Activated gamma-delta T cell (primary cell): ENCODE data around the gene IL36A.

Experiments
- DNase-seq: peaks from one replicate; lab custom pipeline; 2025; lab: John Stamatoyannopoulos, UW

Gene IL36A

DNA sequence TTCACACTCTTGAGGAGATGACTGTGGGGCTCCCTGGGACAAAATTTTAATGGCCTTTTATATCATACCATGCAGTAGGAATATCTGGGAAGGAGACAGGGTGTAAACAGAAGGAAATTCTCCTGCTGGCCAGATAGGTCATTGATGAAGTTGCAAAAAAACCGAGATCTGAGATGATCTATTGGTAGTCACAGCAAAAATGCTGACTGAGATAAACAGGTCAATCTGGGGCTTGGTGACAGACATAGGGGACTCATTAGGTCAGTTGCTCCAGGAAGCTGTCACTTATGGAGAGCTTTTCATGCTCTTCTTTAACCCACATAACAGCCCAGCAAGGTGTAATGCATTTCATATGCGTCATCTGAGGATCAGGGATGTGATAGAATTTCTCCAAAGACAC lies 2.6 kb upstream of the IL36A start:
- DNase-seq, result no peak

DNA sequence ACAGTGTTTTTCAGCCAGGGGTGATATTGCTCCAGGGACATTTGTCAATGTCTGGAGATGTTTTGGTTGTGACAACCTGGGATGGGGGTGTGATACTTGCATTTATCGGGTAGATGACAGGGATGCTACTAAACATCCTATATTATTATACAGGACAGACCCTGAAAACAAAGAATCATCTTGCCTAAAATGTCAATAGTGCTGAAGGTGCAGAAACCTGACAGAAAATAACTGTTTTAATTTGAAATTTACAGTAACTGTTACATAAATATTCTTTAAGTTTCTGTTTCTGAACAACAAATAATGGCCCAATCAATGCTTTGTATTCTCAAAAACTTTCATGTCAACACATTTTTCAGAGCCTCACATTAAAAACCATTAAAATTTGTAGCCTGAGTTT lies 2.0 kb downstream of the IL36A start:
- DNase-seq, result no peak

DNA sequence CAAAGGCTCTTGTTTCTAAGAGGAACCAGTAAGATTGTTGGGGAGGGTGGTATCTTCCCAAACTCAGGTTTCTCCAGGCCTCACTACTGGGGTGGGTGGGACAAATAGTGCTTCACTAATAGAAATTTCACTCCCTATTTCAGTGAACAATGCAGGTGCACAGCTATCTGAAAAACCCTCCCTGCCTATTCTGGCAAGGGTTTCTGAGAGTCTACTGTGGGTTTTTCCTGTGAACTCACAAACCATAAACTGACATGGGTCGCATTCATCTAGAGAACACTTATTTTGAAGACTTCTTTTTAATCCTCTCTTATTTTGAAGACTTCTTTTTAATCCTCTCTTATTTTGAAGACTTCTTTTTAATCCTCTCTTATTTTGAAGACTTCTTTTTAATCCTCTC lies 4.4 kb downstream of the IL36A start:
- no peak for DNase-seq

DNA sequence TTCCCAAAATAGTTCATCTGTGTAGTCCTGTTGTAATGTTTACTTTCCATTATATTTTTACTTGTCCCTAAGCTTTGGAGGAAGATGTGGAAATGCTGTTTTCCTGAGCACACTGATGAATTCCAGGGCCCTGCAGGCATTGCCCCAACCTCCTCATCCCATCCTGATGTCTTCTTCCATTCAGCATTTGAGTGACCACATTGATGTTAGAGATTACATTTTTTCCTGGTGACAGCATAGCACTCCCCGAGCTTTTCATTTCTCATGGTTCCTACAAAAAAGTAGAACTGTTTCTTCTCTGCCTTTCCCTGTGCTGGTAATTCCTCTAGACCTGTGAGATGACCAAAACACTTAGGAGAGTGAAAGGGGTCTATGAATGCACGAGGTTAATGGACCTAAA lies 4.8 kb downstream of the IL36A start:
- no peak for DNase-seq

DNA sequence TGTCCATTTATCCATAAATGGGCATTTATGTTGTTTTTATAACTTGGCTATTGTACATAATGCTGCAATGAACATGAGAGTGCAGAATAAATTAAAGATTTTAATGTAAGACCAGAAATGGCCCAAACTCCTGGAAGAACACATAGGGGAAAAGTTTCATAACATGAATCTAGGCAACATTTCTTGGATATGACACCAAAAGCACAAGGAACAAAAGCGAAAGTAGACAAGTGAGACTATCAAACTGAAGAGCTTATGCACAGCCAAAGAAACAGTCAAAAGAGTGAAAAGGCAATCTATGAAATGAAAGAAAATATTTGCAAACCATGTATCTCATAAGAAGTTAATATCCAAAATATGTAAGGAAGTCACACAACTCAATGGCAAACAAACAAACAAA lies 5.8 kb downstream of the IL36A start:
- DNase-seq, result no peak

DNA sequence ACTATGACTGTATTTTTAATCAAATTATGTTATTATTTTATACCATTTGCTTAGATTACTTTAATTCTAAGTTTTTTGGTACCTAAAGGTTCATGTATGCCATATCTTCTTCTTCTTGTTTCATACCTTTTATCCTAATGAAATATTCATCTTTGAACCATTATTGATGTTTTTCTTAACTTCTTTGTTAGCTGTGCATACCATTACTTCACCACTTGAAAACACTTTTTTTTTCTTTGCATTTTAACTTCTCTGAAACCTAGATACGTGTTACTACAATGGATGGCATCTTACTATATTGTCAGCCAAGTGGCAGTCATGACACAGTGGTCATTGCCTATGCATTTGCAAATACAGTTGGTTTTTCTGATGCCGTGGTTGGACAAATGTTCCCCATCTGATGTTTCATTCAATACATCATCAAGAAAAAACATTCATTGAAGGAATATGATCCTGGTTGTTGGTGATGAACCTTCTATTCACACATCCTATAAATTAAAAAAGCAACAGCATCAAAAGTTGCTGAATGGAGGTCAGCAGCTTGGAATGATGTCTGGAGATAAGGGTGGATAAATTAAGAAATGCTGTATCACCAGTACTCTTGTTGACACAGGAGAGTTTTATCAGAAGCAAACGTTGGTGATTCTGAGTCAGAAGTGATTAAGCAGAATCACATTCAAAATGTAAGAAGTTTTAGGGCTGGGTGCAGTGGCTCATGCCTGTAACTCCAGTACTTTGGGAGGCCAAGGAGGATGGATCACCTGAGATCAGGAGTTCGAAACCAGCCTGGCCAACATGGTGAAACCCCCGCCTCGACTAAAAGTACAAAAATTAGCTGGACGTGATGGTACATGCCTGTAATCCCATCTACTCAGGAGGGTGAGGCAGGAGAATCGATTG lies 7.4 kb downstream of the IL36A start:
- no peak for DNase-seq

DNA sequence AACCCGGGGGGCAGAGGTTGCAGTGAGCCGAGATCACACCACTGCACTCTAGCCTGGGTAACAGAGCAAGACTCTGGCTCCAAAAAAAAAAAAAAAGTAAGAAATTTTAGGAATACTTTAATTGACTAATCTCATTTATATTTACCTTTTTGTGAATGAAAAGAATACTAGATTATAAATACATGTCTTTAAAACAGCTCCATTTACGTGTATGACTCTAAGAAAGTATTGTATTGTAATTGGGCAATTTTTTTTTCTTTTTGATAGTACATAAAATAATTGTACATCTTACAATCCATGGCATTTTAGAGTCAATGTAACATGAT lies 8.0 kb downstream of the IL36A start:
- DNase-seq, result no peak

DNA sequence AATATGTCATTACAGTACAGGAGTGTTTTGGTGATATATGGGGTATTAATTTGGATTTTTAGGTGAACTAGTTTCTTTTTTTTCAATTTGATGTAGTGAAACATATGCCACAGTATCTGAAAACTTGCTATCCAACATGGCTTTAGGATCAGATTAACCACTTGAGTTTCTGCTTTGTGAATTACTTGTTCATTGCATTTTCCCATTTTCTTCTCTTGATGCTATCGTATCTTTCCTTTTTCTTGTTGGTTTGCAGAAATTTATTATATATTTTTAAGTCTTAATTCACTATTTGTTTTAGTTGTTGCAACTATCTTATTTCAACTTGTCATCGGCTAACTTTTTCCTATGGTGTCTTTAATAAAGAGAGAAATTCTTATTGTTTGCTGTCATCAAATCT lies 8.8 kb downstream of the IL36A start:
- no peak for DNase-seq

DNA sequence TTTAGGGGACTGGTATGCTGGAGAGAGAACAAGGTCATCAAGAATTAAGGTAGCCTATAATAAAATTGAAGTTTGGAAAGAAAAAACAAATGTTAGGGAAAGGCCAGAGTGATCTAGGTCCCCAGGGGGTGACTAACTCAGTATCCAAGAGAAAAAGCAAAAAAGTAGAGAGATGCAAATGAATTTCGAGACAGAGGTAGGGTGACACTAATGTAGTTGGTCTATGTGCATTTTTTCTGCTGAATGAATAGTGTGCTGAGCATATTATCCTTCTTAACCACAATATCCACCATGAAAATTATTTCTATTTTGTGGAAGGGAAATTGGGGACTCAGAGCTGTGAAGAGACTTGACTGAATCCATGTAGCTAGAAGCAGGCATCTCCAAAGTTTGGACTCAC lies 9.8 kb downstream of the IL36A start:
- DNase-seq, result no peak

DNA sequence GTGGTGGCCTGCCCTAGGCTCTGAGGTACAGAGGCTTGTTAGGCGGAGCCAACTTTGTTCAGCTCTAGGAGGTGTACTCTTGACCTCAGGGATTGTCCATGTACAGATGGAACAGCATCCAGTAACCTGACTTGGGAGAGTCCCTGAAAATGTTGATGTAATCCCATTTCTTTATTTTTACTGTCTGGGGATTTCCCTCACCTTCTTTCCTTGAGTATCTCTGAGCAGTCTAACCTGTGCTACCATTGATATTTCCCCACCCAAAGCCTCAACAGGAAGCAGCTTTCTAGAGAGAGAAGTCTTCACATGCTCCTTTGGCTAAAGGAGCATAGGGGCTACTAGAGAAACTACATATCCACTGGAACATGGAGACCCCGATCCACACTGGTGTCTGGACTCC lies 10.4 kb downstream of the IL36A start:
- DNase-seq, result no peak

DNA sequence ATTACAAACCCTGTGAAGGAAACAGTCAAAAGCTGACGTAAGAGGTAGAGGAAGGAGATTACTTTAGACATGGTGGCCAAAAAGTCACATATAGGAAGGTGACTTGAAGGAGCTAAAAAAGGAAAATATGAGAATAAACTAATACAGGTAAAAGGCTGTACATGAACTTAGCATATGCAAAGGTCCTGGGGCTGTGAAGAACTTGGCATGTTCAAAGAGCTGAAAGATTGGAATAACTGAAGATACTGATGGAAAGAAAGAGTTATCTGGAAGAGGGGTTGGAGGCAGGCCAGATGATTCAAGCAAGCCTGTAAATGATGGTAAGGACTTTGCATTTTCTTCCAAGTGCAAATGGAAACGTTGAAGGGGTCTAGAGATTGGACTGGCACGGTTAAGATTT lies 13.2 kb downstream of the IL36A start:
- DNase-seq, result no peak

DNA sequence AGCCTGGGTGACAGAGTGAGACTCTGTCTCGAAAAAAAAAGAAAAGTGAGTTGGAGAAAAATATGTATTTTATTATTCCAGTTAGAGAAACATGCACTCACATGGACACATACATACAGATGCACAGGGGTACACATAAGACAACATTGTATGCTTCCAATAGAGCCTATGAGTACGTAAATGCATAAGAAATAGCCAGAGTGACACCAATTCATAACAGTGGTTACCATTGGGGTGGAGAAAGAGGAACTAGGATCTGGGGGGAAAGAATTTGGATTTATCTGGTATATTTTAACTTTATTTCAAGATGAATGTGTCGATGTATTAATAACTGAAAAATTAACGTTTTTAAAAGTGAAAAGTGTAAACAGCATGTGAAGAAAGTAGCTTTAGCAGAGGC lies 16.1 kb downstream of the IL36A start:
- DNase-seq, result no peak

DNA sequence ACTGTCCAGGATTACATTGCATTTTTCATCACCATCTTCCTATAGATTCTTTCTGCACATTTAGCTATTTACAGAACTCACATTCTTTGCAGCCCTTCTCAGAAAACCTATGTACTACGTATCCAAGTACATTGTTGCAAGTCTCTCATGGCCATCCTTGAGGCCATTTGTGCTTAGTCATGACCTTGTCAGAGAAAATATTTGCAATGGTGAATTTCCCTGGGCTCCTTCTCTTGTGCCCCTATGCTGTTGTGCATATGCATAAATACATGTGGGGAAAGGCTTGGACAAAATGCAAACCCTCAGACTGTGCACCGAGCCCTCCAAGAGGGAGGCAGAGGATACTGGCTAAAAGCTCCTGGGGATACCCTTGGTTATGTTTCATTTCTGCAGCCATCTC lies 19.5 kb downstream of the IL36A start:
- no peak for DNase-seq

DNA sequence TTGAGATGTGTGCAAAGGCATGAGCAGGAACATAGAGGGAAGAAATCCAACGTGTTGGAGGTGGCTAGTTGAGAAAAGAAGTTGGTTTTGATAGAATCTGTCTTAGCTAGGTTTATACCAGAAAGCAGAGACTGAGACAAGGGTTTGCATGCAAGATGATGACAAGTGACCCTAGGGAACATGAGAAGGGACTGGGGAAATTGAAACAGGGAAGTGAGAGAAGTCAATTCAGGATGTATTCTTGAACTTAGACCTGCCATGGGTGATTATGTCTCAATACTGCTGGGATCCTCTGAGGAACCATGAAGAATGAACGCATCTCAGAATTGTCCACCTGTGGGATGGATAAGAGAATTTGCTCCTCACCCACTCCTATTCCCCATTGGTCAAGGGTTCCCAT lies 20.5 kb downstream of the IL36A start:
- DNase-seq, result no peak

DNA sequence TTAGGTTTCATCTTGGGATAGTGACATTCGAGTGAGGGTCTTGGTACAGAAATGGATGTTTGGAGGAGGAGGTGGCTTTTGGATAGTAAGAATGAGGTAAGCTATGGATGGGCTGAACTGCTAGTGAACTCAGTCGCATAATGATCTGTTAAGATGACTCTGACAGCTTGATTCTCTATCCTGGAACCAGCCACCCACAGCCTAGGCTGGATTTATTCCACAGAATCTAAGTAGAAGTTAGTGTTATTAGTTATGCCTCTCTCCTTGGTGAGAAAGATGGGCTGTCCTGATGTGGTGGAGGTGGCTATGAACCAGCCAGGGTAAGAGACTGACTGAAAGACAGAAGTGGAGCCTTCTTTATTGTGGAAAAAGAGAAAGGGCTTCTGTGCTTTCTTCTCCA lies 22.4 kb downstream of the IL36A start:
- no peak for DNase-seq

DNA sequence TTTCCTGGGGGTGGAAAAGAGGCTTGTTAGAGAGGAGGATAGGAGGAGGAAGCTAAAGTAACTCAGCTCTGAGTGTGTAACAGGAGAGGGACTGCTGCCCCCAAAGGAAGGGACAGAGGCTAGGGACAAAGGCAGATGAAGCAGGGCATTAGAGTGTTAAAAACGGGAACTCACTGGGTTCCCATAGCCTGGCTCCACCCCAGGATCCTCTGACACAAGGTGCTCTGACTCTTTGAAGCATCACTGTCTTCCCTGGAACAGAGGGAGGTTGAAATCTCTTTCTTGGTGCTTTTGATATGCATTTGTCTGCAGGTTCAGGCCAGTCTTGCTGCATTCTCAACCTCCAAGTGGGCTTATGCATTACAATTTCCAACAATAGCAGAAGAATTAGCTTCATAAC lies 22.9 kb downstream of the IL36A start:
- DNase-seq, result no peak

DNA sequence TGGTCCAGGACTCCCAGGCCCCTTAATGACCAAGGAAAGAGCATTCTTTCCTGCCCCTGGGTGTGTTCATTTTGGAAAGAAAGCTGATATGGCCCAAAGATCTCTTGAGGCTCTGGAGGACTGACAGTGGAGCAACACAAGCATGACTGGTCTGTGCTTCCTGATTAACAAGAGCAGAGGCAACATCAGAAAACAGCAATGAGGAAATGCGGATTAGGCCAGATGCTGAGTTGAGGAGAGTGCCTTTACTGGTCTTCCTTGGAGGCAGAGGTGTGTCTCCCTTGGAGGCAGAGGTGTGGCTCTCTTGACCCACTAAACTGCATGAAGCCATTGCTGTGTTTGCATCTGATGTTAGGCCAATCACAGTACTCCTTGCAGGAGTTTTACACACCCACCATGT lies 27.5 kb downstream of the IL36A start:
- DNase-seq, result no peak

DNA sequence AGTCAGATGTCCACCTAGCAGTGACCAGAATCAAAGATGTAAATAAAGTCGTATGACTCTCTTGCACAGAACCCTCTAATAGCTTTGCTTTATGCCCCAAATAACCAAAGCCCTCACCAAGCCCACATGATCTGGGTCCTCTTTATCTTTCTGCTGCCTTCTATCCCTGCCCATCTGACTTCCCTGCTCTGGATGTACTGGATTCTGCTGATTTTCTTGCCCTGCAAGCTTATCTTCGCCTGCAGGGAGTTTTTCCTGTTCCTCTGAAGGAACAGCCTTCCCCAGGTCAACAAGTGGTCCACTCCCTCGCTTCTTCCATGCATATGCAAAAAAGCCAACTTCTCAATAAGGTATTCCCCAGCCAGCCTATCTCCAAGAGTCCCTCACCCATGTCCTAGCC lies 28.8 kb downstream of the IL36A start:
- DNase-seq, result no peak

DNA sequence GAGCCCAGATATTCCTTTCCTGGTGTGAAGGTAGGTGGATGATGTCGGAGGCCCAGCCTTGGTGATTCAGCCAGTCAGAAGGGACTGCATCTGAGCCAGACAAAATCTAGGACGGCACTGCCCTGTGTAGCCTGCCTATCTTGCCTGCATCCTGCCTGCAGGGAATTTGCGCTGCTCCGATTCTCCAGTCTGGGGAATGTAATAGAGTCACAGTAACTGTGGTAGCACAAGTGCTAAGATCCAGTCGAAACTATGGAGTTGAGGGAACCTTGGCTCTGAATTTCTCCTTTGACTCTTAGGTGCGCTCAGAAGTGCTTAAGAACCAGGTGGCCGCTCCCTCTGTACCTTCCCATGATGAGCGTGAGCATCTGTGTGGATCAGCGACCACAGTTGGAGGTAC lies 31.5 kb downstream of the IL36A start:
- no peak for DNase-seq

DNA sequence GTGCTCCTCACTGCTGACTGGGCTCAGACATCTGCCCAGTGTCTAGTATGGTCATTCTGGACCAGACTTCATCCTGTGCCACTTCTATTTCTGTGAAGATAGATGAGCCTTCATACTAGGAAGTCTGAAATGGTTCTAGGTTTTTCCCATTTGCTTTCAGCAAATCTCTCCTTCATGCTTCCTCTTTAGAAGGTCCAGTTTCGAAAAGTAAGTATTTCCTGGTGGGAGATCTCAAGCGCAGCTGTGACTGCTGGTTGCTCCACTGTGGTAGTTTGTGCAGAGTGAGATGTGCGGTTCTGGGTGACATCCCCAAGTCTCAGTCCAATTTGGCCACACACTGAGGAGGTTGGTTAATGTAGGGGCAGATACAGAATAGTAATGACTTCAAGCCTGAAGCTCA lies 33.0 kb downstream of the IL36A start:
- no peak for DNase-seq

DNA sequence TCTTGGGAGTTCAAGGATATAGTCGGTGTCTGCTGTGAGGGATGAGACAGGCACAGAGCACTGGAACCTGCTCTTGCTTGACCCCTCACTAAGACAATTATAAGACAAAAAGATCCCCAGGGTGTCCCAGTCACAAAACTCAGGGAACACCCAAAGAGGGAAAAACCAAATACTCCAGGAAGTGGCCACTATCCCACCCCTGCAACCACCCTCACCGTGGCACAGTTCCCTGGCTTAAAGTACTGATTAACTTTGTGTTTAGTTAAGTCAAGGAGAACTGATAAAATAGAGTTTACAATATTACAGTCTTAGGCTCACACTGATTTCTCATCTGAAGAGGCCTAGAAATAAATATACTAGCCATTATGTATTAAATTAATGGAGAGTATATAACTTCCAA lies 33.9 kb downstream of the IL36A start:
- DNase-seq, result no peak

DNA sequence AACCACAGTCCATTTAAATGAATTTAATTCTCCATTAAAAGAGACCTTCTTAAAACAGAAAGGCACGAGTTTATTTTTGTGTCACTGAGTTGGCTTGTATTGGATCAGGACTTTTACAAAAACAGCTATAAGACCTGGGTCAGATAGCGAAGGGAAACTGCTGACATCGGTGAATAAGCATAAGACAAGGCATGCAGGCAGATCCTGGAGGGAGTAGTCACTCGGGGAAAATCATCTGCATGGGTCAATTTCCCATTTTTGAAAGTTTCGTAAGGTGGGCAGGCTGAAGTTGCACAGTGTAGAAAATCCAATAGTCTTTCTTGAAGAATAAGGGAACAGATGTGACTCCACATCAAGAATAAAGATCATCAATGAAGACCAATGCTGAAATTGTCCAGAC lies 34.5 kb downstream of the IL36A start:
- no peak for DNase-seq

DNA sequence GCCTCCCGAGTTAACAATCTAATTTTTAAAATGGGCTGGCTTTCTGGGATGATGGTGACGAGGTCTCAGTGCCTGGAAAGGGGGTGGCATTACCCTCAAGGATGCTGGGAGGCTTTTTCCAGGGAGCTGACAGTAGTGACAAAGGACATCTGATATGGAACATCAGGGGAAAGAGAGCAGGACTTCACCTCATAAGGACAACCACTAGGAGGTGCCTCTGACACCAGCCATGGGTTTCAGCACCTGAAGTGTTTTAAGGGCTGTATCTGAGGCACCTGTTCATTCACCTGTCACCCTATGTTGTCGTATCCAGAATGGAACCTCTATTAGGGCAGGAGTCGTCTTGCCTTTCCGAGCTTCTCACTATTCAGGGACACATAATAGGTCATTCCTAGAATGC lies 36.6 kb downstream of the IL36A start:
- DNase-seq, result no peak

DNA sequence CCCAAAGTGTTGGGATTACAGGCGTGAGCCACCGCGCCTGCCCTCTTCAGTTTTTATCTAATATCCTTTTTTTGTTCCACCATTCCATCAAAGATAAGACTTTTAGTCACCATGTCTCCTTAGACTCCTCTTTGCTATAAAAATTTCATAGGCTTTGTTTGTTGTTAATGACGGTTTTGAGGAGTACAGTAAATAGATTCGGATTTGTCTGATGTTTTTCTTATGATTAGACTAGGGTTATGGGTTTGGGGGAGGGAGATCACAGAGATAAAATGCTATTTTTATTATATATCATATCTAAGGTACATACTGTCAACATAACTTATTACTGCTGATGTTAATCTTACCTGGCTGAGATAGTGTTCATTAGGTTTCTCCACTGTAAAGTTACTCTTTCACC lies 41.2 kb downstream of the IL36A start:
- no peak for DNase-seq
